WTC11 (cell line): ENCODE results near the gene SLC12A8. TPM values are rescaled to one million over a fixed set of nuclear protein-coding genes. Genes with fewer than 3 reads are reported as not detected.

Experiments used
- ATAC-seq: fragments of 200-7000 bp; cut with Tn5 transposase; 2 replicates; pipeline ENCODE4 v1.10.0; 2021; ENCODE audit warnings: mild to moderate bottlenecking, moderate library complexity
- CTCF ChIA-PET: fragments of 300-600 bp; sonication (Branson Sonifier 250); formaldehyde crosslinking; loops from one replicate; lab custom pipeline; 2021; ENCODE audit warnings: antibody characterized with exemption; lab: Charles Lee
- POLR2A ChIA-PET: fragments of 350-600 bp; sonication (Branson Sonifier 250); formaldehyde crosslinking; loops from one replicate; lab custom pipeline; 2021; ENCODE audit warnings: antibody characterized with exemption; lab: Charles Lee
- DNase-seq: peaks from one replicate; pipeline ENCODE4 v3.0.0; 2021; ENCODE audit warnings: low spot score
- H3K27ac Mint-ChIP-seq: 2 replicates; pipeline ENCODE4 v1.8.0; 2021; ENCODE audit warnings: mixed read lengths
- H3K27me3 Mint-ChIP-seq: 2 replicates; pipeline ENCODE4 v1.8.0; 2021; ENCODE audit warnings: low read depth, mild to moderate bottlenecking, moderate library complexity, mixed read lengths
- H3K36me3 Mint-ChIP-seq: 2 replicates; pipeline ENCODE4 v1.8.0; 2021; ENCODE audit warnings: mixed read lengths
- H3K4me1 Mint-ChIP-seq: 2 replicates; pipeline ENCODE4 v1.8.0; 2022; ENCODE audit warnings: mixed read lengths
- H3K4me3 Mint-ChIP-seq: 2 replicates; pipeline ENCODE4 v1.8.0; 2021; ENCODE audit warnings: mild to moderate bottlenecking, moderate library complexity, mixed read lengths
- H3K9me3 Mint-ChIP-seq: 2 replicates; pipeline ENCODE4 v1.8.0; 2021; ENCODE audit warnings: mixed read lengths
- AFF4 ChIP-seq: sonication (generic); formaldehyde crosslinking; IDR thresholded peaks from 2 replicates; pipeline ENCODE4 v1.8.1; 2023; ENCODE audit warnings: mild to moderate bottlenecking, missing genetic modification reagents, borderline replicate concordance
- ARID4B ChIP-seq: sonication (generic); formaldehyde crosslinking; IDR thresholded peaks from 2 replicates; pipeline ENCODE4 v1.8.0; 2023; ENCODE audit warnings: missing genetic modification reagents, mild to moderate bottlenecking, borderline replicate concordance
- ESRRA ChIP-seq: sonication (generic); formaldehyde crosslinking; IDR thresholded peaks from 2 replicates; pipeline ENCODE4 v1.8.1; 2022; ENCODE audit warnings: mild to moderate bottlenecking, missing genetic modification reagents, borderline replicate concordance
- ETV6 ChIP-seq: sonication (generic); formaldehyde crosslinking; IDR thresholded peaks from 2 replicates; pipeline ENCODE4 v1.8.1; 2022; ENCODE audit warnings: mild to moderate bottlenecking, missing genetic modification reagents
- GTF2I ChIP-seq: fragments of 250-450 bp; sonication (Bioruptor Pico); conservative IDR thresholded peaks from 2 replicates; pipeline ENCODE4 v1.4.0; 2021; ENCODE audit warnings: mild to moderate bottlenecking
- NFE2L1 ChIP-seq: sonication (generic); formaldehyde crosslinking; IDR thresholded peaks from 2 replicates; pipeline ENCODE4 v1.8.1; 2023; ENCODE audit warnings: missing genetic modification reagents
- OVOL2 ChIP-seq: fragments of 250-450 bp; sonication (Bioruptor Pico); IDR thresholded peaks from 2 replicates; pipeline ENCODE4 v1.9.0; 2021; ENCODE audit warnings: mild to moderate bottlenecking, borderline replicate concordance
- PREB ChIP-seq: sonication (generic); formaldehyde crosslinking; IDR thresholded peaks from 2 replicates; pipeline ENCODE4 v1.8.1; 2022; ENCODE audit warnings: mild to moderate bottlenecking, missing genetic modification reagents, moderate library complexity, borderline replicate concordance
- PRRX2 ChIP-seq: fragments of 250-450 bp; sonication (Bioruptor Pico); IDR thresholded peaks from 2 replicates; pipeline ENCODE4 v1.8.0; 2021; ENCODE audit warnings: mild to moderate bottlenecking
- ZNF219 ChIP-seq: sonication (generic); formaldehyde crosslinking; IDR thresholded peaks from 2 replicates; pipeline ENCODE4 v1.8.0; 2023; ENCODE audit warnings: missing genetic modification reagents, mild to moderate bottlenecking, borderline replicate concordance
- ZNF423 ChIP-seq: fragments of 250-450 bp; sonication (Bioruptor Pico); IDR thresholded peaks from 2 replicates; pipeline ENCODE4 v2.1.2; 2022; ENCODE audit warnings: mild to moderate bottlenecking, moderate library complexity
- ZSCAN18 ChIP-seq: fragments of 250-450 bp; sonication (Bioruptor Pico); IDR thresholded peaks from 2 replicates; pipeline ENCODE4 v2.1.2; 2022; ENCODE audit warnings: mild to moderate bottlenecking, moderate library complexity
- total RNA-seq: library from RNA; stranded (reverse); gene quantifications from 3 replicates; pipeline ENCODE4 v1.2.3, GENCODE V29; 2021
- TF ChIP-seq, protein P1 (sequence below): sonication (generic); formaldehyde crosslinking; IDR thresholded peaks from 2 replicates; pipeline ENCODE4 v1.8.1; 2022; ENCODE audit warnings: low read depth, missing genetic modification reagents, borderline replicate concordance
- TF ChIP-seq, protein P2 (sequence below): sonication (generic); formaldehyde crosslinking; IDR thresholded peaks from 2 replicates; pipeline ENCODE4 v1.8.0; 2022; ENCODE audit warnings: mild to moderate bottlenecking, missing genetic modification reagents

The SLC12A8 gene
- total RNA-seq, 1 experiment from 2014 or later, result 9.1 TPM

DNA sequence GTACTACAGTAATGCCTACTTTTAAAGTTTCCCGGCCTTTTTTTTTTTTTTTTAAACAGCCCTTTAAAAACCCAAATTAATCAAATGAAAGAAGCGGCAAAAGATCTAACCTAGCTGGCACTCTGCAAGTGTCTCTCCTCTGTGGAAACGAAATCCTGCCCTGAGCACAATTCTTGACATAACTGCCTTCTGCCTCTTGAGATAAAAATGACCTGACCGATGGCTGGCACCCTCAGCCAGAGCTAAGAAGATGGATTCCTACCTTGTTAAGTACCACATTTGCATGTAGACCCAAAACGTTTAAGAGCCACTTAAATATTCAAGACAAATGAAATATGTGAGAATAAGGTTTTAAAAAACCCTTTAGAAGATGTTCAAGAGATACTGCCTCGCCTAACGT lies 16.6 kb upstream of the SLC12A8 start:
- H3K4me3 Mint-ChIP-seq, result no peak overlapping the region
- POLR2A ChIA-PET, result interaction anchor here (0.6 to 0.7 kb wide), 2 partner anchors 38 to 251 kb away, joined by 3 to 10 read pairs; no protein-coding TSS in a partner anchor
- peaks cover 12% of the 10 kb centered on the region; the same call in 1 of the 2 replicates for H3K36me3 Mint-ChIP-seq
- H3K4me1 Mint-ChIP-seq, result peaks cover 29% of the 10 kb centered on the region
- no peaks in the 10 kb centered on the region for H3K9me3 Mint-ChIP-seq
- TF ChIP-seq GTF2I (CRISPR knock-in tag) (no peak), ZNF423 (CRISPR knock-in tag) (no peak), ZNF219 (no peak)
- TF ChIP-seq, all 79 proteins: peak for 0
- Mint-ChIP-seq H3K27me3 (no peaks in the 10 kb centered on the region), H3K27ac (peak overlapping the region; percentile 52)
- CTCF ChIA-PET, result interaction anchor here (0.6 kb wide), 1 partner anchor 24 kb away, joined by 4 read pairs; no protein-coding TSS in a partner anchor
- DNase-seq (no peak), ATAC-seq (no peak)

DNA sequence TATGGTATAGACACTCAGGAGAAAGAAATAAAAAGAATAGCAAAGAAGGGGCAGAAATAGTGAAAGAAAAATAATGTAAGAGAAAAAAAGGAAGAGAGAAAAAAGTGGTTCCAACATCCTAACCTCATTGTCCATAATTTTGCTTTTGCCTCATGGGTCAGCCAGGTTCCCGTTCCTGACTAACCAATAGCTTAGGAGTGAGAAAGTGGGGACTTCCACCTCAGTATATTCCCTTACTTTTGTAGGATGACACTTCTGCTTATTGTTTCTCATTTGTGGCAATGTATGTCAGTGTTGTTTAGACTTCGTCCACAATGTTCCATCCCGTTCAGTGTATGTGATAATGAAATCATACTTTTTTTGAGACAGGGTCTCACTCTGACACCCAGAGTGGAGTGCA lies 9.3 kb upstream of the SLC12A8 start:
- Mint-ChIP-seq H3K27me3 (no peaks in the 10 kb centered on the region), H3K27ac (no peak overlapping the region), H3K9me3 (no peaks in the 10 kb centered on the region), H3K36me3 (no peaks in the 10 kb centered on the region), H3K4me3 (no peak overlapping the region), H3K4me1 (peaks cover 29% of the 10 kb centered on the region)
- ATAC-seq, result no peak
- ChIA-PET CTCF (no interaction called here), POLR2A (no interaction called here)
- TF ChIP-seq, protein P1, sequence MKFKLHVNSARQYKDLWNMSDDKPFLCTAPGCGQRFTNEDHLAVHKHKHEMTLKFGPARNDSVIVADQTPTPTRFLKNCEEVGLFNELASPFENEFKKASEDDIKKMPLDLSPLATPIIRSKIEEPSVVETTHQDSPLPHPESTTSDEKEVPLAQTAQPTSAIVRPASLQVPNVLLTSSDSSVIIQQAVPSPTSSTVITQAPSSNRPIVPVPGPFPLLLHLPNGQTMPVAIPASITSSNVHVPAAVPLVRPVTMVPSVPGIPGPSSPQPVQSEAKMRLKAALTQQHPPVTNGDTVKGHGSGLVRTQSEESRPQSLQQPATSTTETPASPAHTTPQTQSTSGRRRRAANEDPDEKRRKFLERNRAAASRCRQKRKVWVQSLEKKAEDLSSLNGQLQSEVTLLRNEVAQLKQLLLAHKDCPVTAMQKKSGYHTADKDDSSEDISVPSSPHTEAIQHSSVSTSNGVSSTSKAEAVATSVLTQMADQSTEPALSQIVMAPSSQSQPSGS (CRISPR knock-in tag), result no peak
- TF ChIP-seq, protein P2, sequence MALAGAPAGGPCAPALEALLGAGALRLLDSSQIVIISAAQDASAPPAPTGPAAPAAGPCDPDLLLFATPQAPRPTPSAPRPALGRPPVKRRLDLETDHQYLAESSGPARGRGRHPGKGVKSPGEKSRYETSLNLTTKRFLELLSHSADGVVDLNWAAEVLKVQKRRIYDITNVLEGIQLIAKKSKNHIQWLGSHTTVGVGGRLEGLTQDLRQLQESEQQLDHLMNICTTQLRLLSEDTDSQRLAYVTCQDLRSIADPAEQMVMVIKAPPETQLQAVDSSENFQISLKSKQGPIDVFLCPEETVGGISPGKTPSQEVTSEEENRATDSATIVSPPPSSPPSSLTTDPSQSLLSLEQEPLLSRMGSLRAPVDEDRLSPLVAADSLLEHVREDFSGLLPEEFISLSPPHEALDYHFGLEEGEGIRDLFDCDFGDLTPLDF, result no peak
- TF ChIP-seq PREB (CRISPR knock-in tag), result no peak
- no peak for TF ChIP-seq ESRRA (CRISPR knock-in tag)
- no peak for TF ChIP-seq NFE2L1 (CRISPR knock-in tag)
- no peak for TF ChIP-seq ZSCAN18
- no peak for TF ChIP-seq ARID4B (CRISPR knock-in tag)
- no peak for TF ChIP-seq GTF2I (CRISPR knock-in tag)
- no peak for TF ChIP-seq ETV6 (CRISPR knock-in tag)
- no peak for TF ChIP-seq OVOL2 (CRISPR knock-in tag)
- TF ChIP-seq PRRX2 (CRISPR knock-in tag), result no peak
- TF ChIP-seq AFF4 (CRISPR knock-in tag), result no peak
- DNase-seq, result no peak
